ENCODE measurements around the gene ENTPD8.

DNA sequence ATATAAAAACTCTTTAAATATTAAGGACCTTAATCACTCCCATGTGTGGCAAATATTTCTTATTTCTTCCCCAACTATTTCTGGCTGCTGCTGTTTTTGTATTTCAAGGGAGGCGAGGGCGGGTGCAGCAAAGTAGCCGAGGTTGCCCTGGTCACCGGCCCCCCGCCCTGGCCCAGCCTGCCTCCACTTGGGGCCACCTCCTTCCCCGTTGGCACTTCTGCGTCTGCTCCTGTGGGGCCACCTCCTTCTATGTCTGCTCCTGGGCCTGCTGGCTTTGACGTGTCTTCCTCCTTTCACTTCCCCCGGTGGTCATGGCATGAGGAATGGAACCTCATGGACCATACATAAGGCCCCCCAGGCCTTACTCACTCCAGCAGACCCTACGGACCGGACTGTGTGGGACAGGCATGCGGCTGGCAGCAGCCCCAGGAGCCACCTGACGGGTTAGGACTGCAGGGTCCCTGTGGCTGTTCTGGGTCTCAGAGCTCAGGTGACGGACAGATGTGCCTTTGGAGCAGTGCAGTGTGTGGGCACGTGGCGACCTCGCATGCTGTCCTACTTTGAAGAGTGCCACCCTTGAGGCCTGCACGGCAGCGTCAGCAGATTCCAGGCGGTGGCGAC is 5.8 kb upstream of the ENTPD8 start:
- TF ChIP-seq, protein P1, sequence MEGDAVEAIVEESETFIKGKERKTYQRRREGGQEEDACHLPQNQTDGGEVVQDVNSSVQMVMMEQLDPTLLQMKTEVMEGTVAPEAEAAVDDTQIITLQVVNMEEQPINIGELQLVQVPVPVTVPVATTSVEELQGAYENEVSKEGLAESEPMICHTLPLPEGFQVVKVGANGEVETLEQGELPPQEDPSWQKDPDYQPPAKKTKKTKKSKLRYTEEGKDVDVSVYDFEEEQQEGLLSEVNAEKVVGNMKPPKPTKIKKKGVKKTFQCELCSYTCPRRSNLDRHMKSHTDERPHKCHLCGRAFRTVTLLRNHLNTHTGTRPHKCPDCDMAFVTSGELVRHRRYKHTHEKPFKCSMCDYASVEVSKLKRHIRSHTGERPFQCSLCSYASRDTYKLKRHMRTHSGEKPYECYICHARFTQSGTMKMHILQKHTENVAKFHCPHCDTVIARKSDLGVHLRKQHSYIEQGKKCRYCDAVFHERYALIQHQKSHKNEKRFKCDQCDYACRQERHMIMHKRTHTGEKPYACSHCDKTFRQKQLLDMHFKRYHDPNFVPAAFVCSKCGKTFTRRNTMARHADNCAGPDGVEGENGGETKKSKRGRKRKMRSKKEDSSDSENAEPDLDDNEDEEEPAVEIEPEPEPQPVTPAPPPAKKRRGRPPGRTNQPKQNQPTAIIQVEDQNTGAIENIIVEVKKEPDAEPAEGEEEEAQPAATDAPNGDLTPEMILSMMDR (IDR thresholded peaks at IDR 0.05; ENCODE audit: insufficient read depth, low read length): no peak
- TF ChIP-seq, protein P2, sequence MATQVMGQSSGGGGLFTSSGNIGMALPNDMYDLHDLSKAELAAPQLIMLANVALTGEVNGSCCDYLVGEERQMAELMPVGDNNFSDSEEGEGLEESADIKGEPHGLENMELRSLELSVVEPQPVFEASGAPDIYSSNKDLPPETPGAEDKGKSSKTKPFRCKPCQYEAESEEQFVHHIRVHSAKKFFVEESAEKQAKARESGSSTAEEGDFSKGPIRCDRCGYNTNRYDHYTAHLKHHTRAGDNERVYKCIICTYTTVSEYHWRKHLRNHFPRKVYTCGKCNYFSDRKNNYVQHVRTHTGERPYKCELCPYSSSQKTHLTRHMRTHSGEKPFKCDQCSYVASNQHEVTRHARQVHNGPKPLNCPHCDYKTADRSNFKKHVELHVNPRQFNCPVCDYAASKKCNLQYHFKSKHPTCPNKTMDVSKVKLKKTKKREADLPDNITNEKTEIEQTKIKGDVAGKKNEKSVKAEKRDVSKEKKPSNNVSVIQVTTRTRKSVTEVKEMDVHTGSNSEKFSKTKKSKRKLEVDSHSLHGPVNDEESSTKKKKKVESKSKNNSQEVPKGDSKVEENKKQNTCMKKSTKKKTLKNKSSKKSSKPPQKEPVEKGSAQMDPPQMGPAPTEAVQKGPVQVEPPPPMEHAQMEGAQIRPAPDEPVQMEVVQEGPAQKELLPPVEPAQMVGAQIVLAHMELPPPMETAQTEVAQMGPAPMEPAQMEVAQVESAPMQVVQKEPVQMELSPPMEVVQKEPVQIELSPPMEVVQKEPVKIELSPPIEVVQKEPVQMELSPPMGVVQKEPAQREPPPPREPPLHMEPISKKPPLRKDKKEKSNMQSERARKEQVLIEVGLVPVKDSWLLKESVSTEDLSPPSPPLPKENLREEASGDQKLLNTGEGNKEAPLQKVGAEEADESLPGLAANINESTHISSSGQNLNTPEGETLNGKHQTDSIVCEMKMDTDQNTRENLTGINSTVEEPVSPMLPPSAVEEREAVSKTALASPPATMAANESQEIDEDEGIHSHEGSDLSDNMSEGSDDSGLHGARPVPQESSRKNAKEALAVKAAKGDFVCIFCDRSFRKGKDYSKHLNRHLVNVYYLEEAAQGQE (IDR thresholded peaks at IDR 0.05; ENCODE audit: insufficient replicate concordance, low read depth): no peak
